ENCODE measurements around the gene DHRS2.

GRCh38 chr14:23590198-23590597, 46.0 kb upstream of the DHRS2 start:
- TF ChIP-seq POLR2AphosphoS5 (IDR thresholded peaks at IDR 0.05; ENCODE audit: low read depth, low read length), result no peak
- no peak for TF ChIP-seq POU2F2 (IDR thresholded peaks at IDR 0.05; ENCODE audit: low read depth, low read length)
- TF ChIP-seq POLR2A (IDR thresholded peaks at IDR 0.05; ENCODE audit: low read depth, low read length), result no peak
- TF ChIP-seq PAX5 (IDR thresholded peaks at IDR 0.05; ENCODE audit: insufficient read depth, low read length, severe bottlenecking), result no peak
- no peak for TF ChIP-seq TAF1 (IDR thresholded peaks at IDR 0.05; ENCODE audit: low read depth, low read length)
